Activated T-helper 1 cell treated with anti-CD3 and anti-CD28 coated beads, Interleukin-2, amount 50 U/mL, for 16 hours (primary cell): ENCODE measurements around the gene FAM193A.
"Not testable (repeated sequence)": the region's sequence is repeated elsewhere in the genome, so short reads cannot be mapped to it uniquely, and the experiment has no call there.

ENCODE experiments used
- DNase-seq, 2 donors: peaks; one replicate each; pipeline ENCODE4 v3.0.0-alpha.2; 2020; ENCODE audit warnings: low read depth in 1 of 2, low spot score in 1 of 2

FAM193A gene

DNA sequence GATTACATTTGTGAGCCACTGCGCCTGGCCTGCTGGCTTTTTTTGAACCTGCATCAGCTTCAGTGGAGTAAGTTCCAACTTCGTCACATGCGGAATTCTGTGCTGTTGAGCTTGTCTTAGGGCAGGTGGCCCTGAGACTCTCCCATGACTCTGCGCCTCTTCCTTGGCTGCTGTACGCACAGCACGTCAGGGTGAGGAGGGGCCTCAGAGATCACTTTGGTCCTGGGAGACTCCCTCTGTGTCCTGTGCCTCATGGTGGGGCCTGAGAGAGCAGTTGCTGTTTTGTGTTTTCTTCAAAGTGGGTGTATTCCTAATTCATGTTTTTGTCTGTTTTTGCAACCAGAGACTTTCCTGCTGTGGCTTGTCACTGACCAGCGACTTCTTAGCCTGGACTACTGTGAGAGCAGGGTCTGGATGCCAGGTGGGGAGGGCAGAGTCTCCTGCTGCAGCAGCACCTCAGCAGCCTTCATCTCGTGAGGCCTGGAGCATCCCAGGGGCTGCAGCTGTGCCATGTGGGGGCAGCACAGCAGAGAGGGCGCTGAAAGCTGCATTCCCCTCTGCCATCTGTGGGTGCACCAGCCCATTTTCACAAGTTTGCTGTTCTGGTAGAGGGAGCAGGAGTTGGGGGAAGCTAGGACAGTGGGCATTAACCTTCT, 111.8 kb downstream of the FAM193A start:
- no peak for DNase-seq

DNA sequence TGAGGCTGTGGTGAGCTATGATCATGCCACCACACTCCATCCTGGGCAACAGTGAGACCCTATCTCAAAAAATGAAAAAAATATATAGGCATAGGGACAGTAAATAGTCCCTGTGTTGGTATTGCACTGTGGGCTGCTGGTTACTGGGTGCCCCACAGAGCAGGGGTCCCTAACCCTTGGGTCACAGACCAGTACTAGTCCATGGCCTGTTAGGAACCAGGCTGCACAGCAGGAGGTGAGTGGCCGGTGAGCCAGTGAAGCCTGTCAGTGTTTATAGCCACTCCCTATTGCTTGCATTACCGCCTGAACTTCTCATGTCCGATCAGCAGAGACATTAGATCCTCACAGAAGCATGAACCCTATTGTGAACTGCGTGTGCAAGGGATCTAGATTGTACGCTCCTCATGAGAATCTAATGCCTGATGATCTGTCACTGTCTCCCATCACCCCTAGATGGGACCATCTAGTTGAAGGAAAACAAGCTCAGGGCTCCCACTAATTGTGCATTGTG, 113.2 kb downstream of the FAM193A start:
- DNase-seq = no peak

DNA sequence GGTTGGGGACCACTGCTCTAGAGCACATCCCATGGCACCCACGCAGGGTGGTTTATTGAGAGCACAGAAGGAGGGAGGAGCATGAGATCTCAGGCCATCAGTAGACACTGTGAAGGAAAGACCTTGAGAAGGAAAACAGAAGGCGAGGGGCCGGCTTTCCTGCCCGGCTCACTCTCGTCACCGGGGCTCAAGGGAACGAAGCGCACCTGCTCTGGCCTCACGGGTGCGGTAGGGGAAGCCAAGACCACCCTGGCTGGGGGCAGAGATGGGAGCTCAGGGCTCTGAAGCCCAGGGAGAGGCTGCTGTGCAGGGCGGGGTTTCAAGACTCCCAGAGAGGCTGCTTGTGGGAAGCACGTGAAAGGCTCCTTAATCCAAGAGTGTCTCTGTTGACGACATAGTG, 113.8 kb downstream of the FAM193A start:
- no peak for DNase-seq

DNA sequence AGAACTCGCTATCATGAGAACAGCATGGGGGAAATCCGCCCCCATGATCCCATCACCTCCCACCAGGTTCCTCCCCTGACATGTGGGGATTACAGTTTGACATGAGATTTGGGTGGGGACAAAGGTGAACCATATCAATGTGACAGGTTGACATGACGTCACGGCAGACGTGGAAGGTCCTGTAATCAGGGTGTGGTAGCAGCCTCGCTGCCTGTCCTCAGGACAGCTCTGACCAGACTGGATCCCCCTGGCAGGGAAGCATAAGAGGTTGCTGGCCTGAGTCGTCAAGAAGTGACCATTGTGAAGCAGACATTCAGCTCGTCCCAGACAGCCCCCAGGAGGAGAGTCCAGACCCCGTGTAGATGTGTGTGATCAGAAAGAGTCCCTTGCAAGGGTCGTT, 115.1 kb downstream of the FAM193A start:
- no peak for DNase-seq

DNA sequence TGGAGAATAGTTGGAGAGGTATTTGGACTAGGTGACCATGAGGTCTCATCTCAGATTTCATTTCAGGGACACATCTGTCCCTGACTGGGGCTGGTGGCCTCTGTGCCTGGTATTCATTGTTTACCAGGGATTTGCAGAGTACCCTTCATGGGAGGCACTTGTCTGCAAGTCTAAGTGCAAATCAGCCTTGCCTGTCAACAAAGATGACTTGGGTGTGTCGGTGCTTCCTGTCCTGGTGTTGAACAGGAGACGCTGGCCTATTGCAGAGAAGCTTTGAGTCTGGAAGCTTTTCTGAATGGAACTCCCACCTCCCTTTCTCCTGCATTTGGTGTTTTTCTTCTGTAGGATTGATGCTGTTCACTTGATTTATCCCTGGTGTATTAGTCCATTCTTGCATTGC, 115.6 kb downstream of the FAM193A start:
- DNase-seq = no peak

DNA sequence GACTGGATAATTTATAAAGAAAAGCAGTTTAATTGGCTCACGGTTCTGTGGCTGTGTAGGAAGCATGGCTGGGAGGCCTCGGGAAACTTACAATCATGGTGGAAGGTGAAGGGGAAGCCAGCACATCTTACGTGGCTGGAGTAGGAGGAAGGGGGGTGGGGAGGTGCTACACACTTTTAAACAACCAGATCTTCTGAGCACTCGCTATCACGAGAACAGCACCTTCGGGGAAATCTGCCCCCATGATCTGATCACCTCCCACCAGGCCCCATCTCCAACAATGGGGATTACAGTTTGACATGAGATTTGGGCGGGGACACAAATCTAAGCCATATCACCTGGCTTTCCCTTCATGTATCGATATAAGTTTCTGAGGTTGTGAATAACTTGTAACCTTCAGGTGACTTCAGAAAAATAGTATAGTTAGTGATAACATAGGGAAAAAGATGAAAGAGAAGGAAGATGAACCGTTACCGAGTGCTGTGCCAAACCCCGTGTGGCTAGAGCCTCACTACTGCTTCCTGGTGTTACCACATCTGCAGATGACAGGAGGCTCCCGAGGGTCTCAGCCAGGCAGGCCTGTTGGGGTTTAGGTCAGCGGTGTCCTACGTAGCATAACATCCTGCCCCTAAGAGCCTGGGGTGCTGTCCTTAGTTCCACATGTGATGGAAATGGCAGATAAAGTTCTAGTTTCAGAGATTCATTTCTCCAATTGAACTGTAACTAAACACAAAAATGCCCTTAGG, 116.1 kb downstream of the FAM193A start:
- no peak for DNase-seq

DNA sequence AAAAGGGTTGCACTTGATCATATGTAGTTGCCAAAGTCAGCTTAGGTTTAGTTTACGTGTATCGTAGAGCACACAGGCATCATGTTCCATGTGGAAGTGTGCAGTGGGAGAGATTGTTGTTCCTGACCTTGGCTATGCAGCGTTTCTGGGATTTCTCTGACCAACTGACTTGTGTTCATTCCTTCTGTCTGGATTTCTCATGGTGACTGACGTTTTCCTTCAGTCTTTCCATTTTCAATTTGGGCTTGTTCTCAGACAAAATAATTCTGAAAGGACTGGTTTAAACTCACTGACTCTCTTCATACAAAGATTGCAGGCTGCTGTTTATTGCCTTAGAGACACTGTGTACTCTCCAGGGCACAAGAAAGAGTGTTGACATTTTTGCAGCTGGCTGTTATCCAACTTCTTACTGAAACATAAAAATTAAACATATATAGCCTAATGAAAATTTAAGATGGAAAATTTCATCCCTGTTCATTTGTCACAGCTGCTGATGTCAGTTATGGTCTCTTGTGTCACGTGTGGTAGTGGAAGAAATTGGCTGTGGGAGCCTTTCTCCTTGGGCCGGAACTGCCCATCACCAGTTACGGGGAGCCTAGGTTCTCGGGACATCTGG, 124.3 kb downstream of the FAM193A start:
- DNase-seq = no peak

DNA sequence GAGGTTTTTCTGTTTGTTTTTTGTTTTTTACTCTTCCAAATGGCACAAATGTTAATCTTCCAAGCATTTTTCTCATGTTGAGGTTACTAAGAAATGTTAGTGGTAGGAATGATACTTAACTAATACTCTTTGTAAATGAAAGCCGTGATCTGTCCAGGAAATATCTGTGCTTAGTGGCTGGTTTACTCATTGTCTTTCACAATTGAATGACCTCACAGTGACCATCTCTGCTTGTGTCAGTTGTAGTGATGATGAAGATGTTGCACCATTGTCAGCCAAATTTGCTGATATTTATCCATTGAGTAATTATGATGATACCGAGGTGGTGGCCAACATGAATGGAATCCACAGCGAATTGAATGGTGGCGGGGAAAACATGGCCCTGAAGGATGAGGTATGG, 126.2 kb downstream of the FAM193A start:
- no peak for DNase-seq

DNA sequence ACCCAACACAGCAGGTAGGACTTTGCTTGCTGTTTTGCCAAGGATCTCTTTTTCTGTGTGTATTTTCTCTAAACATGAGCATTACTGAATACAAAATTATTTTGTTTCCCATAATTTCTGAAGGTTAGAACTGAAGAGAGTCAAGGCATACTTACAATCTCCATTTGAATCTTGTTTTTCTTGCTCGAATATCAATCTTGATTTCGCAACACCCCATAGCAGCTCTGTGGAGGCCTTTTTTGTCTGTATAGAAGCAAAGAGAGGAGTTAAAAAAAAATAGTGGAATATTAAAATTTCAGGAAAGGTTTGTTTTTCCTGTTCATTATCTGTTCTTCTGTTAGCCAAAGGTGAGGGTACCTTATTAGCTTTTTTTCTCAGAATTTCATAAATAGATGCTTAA, 126.8 kb downstream of the FAM193A start:
- DNase-seq = no peak

DNA sequence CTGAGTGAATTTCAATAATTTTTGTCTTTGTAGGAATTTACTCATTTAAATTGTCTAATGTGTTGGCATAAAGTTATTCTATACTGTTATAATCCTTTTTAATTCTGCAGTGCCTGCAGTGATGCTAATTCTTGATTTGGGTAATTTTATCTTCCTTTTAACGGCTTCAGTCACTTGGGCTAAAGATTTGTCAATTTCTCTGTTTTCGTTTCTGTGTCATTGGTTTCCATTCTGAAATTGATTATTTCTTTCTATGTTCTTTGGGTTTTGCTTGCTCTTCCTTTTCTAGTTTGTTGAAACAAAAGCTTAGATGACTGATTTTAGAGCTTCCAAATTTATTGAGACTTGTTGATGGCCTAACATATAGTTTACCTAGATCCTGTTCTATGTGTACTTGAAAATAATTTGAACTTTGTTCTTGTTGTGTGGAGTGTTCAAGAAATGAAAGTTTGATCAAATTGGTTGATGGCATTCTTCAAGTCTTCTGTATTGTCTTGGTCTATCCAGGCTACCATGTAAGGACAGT, 130.3 kb downstream of the FAM193A start:
- no peak for DNase-seq

DNA sequence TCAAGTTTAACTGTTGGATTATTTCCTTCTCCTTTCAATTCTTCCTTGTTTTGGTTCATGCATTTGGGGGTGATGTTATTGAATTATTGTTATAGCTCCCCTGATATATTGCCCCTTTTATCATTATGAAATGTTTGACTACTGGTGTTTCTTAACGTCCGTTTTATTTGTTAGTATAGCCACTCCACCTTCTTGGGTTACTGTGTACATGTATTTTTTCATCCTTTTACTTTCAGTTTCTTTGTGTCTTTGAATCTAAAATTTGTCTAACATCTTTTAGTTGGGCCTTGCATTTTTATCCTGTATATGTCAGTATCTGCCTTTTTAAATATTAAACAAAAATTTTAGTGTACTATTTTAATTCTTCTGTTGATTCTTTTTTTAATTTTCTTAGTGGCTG, 131.0 kb downstream of the FAM193A start:
- DNase-seq = no peak

DNA sequence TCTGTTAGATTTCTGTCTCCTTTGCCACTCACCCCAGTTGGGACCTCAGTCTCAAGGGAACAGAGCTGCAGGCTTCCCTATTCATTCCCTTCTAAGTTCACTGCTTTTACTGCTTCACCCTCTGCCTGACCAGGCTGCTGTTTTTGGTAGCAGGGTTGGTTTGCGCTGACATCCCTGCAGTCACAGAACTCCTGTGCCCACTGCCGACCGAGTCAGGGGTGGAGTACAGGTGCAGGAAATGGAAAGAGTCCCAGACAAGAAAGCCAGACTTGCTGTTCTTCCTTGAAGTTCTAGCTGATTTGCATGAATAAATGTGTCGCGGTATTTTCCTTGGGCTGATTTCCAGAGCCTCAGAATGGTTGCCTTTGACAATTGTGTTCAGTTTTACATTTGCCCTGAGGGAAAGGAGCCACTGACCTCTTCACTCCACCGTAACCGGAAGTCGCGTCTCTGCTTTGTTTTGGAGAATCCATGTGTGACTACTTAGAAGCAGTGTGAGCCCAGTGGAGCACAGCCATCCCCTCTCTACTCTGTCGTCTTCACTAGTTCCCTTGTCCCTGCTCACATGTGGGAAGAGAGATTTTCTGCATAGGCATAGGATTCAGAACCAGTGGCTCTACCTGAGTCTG, 134.9 kb downstream of the FAM193A start:
- no peak for DNase-seq

DNA sequence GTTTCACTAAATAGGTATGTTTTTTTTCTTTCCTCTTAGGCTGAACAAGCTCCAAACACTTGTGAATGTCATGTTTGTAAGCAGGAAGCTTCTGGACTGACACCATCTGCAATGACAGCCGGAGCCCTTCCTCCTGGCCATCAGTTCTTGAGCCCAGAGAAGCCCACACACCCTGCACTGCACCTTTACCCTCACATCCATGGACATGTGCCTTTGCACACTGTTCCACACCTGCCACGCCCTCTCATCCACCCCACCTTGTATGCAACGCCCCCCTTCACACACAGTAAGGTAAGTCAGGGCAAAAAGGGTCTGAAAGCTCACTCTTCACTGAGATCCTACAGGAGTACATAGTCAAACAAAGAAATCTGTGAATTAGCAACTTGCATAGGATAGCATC, 135.6 kb downstream of the FAM193A start:
- no peak for DNase-seq

DNA sequence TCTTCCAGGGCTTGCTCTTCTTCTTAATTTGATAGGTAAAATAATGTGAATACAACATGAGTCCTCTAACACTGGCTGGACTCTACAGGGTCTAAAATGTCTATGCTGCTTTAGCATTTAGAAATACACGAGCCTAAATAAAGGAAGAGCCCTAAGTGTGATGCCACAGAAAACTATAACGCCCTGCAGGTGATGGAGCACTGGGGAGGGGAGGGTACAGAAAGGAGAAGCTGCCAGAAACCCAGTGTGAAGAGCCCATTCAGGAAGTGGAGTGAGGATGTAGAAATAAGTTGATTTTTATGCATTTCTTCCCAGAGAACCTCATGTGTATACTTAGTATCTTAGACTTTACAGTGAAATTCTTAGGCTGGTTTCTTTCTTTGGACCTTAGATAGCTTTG, 136.3 kb downstream of the FAM193A start:
- DNase-seq = no peak

DNA sequence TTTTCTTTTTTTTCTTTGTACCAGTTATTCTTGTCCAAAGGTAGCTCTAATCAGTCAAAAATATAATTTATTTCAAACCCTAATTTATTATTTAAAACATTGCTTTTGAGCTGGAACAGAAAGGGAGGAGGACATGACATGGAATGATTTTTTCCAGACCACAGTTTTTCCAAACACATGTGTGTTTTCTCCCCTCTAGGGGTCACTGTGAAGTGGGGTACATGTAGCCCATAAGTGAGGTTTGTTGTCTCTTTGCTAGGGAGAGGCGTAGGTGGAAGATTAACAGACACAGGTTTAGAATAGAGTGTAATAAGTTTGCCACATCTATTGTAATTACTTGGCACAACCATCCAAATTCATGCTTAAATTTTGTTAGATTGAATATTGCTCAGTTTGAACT, 136.7 kb downstream of the FAM193A start:
- DNase-seq = no peak

DNA sequence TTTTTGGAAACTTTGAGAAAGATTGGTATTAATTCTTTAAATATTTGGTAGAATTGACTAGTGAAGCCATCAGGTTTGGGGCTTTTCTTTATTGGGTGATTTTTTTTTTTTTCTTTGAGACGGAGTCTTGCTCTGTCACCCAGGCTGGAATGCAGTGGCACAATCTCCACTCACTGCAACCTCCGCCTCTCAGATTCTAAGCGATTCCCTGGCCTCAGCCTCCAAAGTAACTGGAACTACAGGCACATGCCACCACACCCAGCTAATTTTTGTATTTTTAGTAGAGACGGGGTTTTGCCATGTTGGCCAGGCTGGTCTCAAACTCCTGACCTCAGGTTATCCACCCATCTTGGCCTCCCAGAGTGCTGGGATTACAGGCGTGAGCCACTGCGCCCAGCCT, 143.3 kb downstream of the FAM193A start:
- not testable (repeated sequence) for DNase-seq

DNA sequence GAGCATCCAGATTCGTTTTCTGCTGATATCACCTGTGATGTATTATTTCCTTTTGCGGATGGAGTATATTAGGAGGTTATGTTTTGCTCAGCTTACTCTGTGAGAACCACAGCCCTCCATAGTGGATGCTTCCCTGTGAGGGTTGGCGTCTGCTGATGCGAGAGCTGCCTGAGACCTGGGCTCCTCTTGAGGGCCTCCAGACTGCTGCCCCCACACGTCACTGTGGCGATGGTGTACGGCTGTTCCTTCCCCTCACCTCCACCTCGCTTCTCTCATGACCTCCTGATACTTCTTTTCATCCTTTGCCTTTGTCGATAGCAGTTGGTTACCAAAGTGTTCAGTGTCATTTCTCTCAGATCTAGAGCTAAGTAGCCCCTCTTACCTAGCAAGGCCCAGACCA, 148.0 kb downstream of the FAM193A start:
- DNase-seq = no peak

DNA sequence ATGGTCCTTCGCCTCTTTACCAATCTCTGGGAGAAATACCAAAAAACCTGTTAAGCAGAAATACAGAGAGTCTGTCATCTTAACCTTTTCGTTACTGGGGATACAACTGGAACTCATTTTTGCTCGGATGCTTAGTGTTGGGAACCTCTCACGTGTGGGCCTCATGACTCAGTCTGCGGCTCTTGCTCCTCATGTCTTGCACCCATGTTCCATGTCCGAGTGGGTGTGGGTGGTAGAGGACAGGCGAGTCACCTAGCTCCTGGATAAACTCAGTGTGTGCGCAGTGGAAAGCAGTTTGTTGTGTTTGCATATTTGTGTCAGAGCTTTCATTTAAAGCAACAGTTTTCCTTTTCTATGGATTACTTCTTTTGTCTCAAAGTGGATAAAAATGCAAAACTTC, 149.1 kb downstream of the FAM193A start:
- no peak for DNase-seq

DNA sequence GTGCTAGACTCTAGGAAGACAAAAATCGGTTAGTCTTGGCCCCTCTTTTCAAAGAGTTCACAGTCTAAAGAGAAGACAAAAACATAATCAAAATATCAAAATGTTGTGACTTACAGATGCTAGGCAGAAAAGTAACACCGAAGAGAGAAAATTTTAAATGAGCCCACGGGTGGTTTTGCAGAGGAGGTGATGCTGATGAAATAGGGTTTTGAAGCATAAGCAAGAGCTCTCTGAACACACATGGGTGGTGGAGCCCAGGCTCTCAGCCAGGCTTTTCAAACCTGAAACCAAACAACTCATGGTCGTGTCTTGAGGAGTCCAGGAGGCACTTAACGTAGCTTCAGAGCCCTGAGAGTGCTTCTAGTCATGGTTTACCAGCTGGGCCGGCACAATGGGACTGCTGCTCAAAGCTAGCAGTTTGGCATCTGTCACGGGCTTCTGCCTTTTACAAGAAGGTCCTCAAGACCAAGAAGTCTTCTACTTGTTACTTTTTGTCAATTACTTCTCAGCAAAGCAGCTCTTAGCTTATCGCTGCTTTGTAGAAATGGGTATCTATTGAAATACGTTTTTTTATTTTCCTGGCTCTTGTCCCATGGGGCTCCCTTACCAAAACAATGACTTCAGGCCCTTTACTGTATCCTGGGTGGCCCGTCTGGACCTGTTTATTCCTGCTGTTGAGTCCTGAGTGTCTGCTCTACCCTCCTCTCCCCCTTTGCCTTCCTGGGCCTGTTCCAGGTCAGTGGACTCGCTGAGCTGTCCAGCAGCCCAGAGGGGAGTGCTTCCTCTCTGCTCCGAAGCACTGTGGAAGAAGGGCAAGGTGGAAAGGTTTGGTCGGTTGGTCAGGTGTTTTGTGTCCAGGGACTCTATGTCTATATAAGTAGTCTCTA, 150.2 kb downstream of the FAM193A start:
- DNase-seq = no peak

DNA sequence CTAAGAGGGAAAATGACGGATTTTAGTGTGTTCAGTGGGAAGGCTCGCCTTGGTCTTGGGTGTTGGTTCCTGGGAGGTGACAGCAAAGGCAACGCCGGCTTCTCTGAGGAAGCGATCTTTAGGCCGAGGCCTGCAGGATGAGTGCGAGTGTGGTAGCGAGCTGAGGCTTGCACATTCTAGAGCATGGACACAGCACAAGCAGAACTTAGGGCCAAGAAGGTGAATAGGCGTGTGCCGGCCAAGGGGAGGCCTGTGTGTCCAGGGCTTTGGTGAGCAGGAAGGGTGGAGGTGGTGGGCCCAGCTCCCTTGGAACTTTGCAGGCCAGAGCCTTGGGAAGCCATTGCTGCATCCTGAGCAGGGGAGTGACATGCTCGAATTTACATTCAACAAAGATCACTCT, 151.8 kb downstream of the FAM193A start:
- no peak for DNase-seq

DNA sequence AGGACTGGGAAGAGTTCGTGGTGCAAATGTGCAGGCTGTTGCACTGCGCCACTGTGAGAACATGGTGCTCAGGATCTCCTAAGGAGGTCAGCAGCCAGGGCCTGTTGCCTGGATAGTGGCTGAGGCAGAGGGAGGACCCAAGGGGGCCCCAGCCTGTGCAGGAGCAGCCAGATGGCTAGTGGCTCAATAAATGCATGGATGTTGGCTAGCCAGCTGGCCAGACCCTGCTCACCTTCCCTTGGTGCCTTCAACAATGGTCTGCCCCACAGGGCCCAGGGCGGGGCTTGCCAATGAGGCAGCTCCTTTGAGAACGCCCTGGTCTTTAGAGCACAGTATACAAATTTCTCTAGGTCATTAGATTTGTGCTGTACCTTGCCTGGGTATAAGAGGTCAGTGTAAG, 152.2 kb downstream of the FAM193A start:
- no peak for DNase-seq
